ENCODE data around the gene HHATL. TPM values are rescaled to one million over a fixed set of nuclear protein-coding genes. Genes with fewer than 3 reads are reported as not detected.

The HHATL gene
- total RNA-seq, 6 experiments from 2014 or later: not detected

- no peaks in the 10 kb centered on the region for H3K9me3 Mint-ChIP-seq
- H3K4me1 Mint-ChIP-seq (ENCODE audit: low read depth): peaks cover 77% of the 10 kb centered on the region
- TF ChIP-seq CTCF (IDR thresholded peaks at IDR 0.05): no peak
- peaks cover 24% of the 10 kb centered on the region; the same call in 1 of the 2 replicates for H3K36me3 Mint-ChIP-seq (ENCODE audit: low read depth)
- DNase-seq: peak; percentile 58
- peak overlapping the region; percentile 94 for H3K4me3 Mint-ChIP-seq
- peak overlapping the region; percentile 86 for H3K27ac Mint-ChIP-seq
- no peaks in the 10 kb centered on the region; the same call in 1 of the 2 replicates for H3K27me3 Mint-ChIP-seq (ENCODE audit: insufficient read depth)
These were observed 51.1 kb downstream of the HHATL start for GRCh38 chr3:42651248-42652091.

- peaks cover 62% of the 10 kb centered on the region for H3K4me1 Mint-ChIP-seq (ENCODE audit: low read depth)
- no peaks in the 10 kb centered on the region for H3K9me3 Mint-ChIP-seq
- H3K4me3 Mint-ChIP-seq: no peak overlapping the region
These were observed 52.8 kb downstream of the HHATL start for GRCh38 chr3:42649783-42650182.

GRCh38 chr3:42649006-42649405 lies 53.6 kb downstream of the HHATL start:
- no peak for TF ChIP-seq CTCF (IDR thresholded peaks at IDR 0.05)
- H3K4me3 Mint-ChIP-seq: no peak overlapping the region
- H3K27ac Mint-ChIP-seq: peak overlapping the region; percentile 51; the same call in 1 of the 2 replicates
- DNase-seq: no peak
- H3K36me3 Mint-ChIP-seq (ENCODE audit: low read depth): peaks cover 34% of the 10 kb centered on the region; the same call in 1 of the 2 replicates
- H3K4me1 Mint-ChIP-seq (ENCODE audit: low read depth): peaks cover 62% of the 10 kb centered on the region
- no peaks in the 10 kb centered on the region for H3K9me3 Mint-ChIP-seq
- no peaks in the 10 kb centered on the region; the same call in 1 of the 2 replicates for H3K27me3 Mint-ChIP-seq (ENCODE audit: insufficient read depth)

More at GRCh38 chr3:42649783-42650182, 52.8 kb downstream of the HHATL start:
- H3K27ac Mint-ChIP-seq: peak overlapping the region; percentile 86
- DNase-seq: no peak
- H3K27me3 Mint-ChIP-seq (ENCODE audit: insufficient read depth): no peaks in the 10 kb centered on the region; the same call in 1 of the 2 replicates
- TF ChIP-seq CTCF (IDR thresholded peaks at IDR 0.05): no peak
- peaks cover 30% of the 10 kb centered on the region; the same call in 1 of the 2 replicates for H3K36me3 Mint-ChIP-seq (ENCODE audit: low read depth)

GRCh38 chr3:42647821-42648459 lies 54.7 kb downstream of the HHATL start:
- peaks cover 56% of the 10 kb centered on the region for H3K4me1 Mint-ChIP-seq (ENCODE audit: low read depth)
- no peaks in the 10 kb centered on the region; the same call in 1 of the 2 replicates for H3K27me3 Mint-ChIP-seq (ENCODE audit: insufficient read depth)
- no peak overlapping the region for H3K4me3 Mint-ChIP-seq
- no peak for DNase-seq
- H3K36me3 Mint-ChIP-seq (ENCODE audit: low read depth): peaks cover 44% of the 10 kb centered on the region
- no peaks in the 10 kb centered on the region for H3K9me3 Mint-ChIP-seq
- no peak for TF ChIP-seq CTCF (IDR thresholded peaks at IDR 0.05)
- H3K27ac Mint-ChIP-seq: no peak overlapping the region

Other genes with a start within 250 kb of the HHATL start
- not detected for gene VIPR1, start 200.2 kb downstream of the HHATL start, total RNA-seq (2021; fragmentation: NEBNext Ultra II Directional; extraction: Animal tissue kit (Norgen Biotek cat#: 25700))
- gene SEC22C, start 120.8 kb downstream of the HHATL start, total RNA-seq (2021; fragmentation: NEBNext Ultra II Directional; extraction: Animal tissue kit (Norgen Biotek cat#: 25700)): 10 to 100 TPM; 40.7 to 51.2 (median 48.6) TPM
- gene SS18L2, start 111.9 kb downstream of the HHATL start, total RNA-seq (2021; fragmentation: NEBNext Ultra II Directional; extraction: Animal tissue kit (Norgen Biotek cat#: 25700)): 10 to 100 TPM; 18.9 to 23.2 (median 20.9) TPM
- gene NKTR, start 102.1 kb downstream of the HHATL start, total RNA-seq (2021; fragmentation: NEBNext Ultra II Directional; extraction: Animal tissue kit (Norgen Biotek cat#: 25700)): 10 to 100 TPM; 27.8 to 32.7 (median 30.9) TPM
- gene ZBTB47, start 49.1 kb downstream of the HHATL start, total RNA-seq (2021; fragmentation: NEBNext Ultra II Directional; extraction: Animal tissue kit (Norgen Biotek cat#: 25700)): 10 to 100 TPM; 26.3 to 35.7 (median 29.3) TPM
- gene KLHL40, start 17.3 kb downstream of the HHATL start, total RNA-seq (2021; fragmentation: NEBNext Ultra II Directional; extraction: Animal tissue kit (Norgen Biotek cat#: 25700)): not detected
- gene CCDC13, start 70.5 kb upstream of the HHATL start, total RNA-seq (2021; fragmentation: NEBNext Ultra II Directional; extraction: Animal tissue kit (Norgen Biotek cat#: 25700)): under 1 TPM in 4 of 6 experiments, not detected in 2; 0.17 to 0.47 (median 0.30) TPM
- gene HIGD1A, start 101.7 kb upstream of the HHATL start, total RNA-seq (2021; fragmentation: NEBNext Ultra II Directional; extraction: Animal tissue kit (Norgen Biotek cat#: 25700)): 100 to 1,000 TPM; 115 to 144 (median 125) TPM
- under 1 TPM in 3 of 6 experiments, not detected in 3; 0.09 to 0.10 (median 0.10) TPM for gene ACKR2, start 106.6 kb upstream of the HHATL start, total RNA-seq (2021; fragmentation: NEBNext Ultra II Directional; extraction: Animal tissue kit (Norgen Biotek cat#: 25700))
- not detected for gene CYP8B1, start 173.1 kb upstream of the HHATL start, total RNA-seq (2021; fragmentation: NEBNext Ultra II Directional; extraction: Animal tissue kit (Norgen Biotek cat#: 25700))
- 1 to 10 TPM in 2 of 6 experiments, under 1 TPM in 3, not detected in 1; 0.21 to 1.4 (median 0.51) TPM for gene ZNF662, start 203.3 kb upstream of the HHATL start, total RNA-seq (2021; fragmentation: NEBNext Ultra II Directional; extraction: Animal tissue kit (Norgen Biotek cat#: 25700))